ENCODE results near the gene SLC25A29. TPM values are rescaled to one million over a fixed set of nuclear protein-coding genes. Genes with fewer than 3 reads are reported as not detected.

Gene SLC25A29
- total RNA-seq, 2 donors from 2014 or later, result 234 to 263 TPM

GRCh38 chr14:100325231-100325632, 19.0 kb upstream of the SLC25A29 start:
- Mint-ChIP-seq H3K27ac (no peak overlapping the region), H3K36me3 (ENCODE audit: low read depth) (no peaks in the 10 kb centered on the region), H3K4me3 (no peak overlapping the region), H3K9me3 (no peaks in the 10 kb centered on the region), H3K27me3 (ENCODE audit: insufficient read depth) (peaks cover 3% of the 10 kb centered on the region), H3K4me1 (peaks cover 2% of the 10 kb centered on the region)
- Histone ChIP-seq H3K4me1 (ENCODE audit: control insufficient read depth, insufficient read depth, low read length) (no peaks in the 10 kb centered on the region), H3K36me3 (ENCODE audit: control insufficient read depth, insufficient read depth, low read length) (no peaks in the 10 kb centered on the region), H3K27me3 (ENCODE audit: control insufficient read depth, insufficient read depth, low read length, poor library complexity, severe bottlenecking) (no peaks in the 10 kb centered on the region), H3K9me3 (ENCODE audit: control insufficient read depth, low read length) (no peaks in the 10 kb centered on the region), H3K9ac (ENCODE audit: extremely low read depth, low read length, poor library complexity, severe bottlenecking) (no peak overlapping the region), H3K4me3 (ENCODE audit: low read length) (no peak overlapping the region), H3K27ac (ENCODE audit: low read depth, low read length) (no peak overlapping the region)
- peak; percentile 43 for DNase-seq
- no peak for TF ChIP-seq CTCF (conservative IDR thresholded peaks at IDR 0.05)
- WGBS, 2 experiments (ENCODE audit: insufficient coverage in 1 of 2, insufficient read length in 1 of 2), result 90 to 93% methylated on average over 11 to 17 of the region's 17 CpGs

GRCh38 chr14:100323942-100324307, 17.7 kb upstream of the SLC25A29 start:
- no peak overlapping the region for H3K4me3 Mint-ChIP-seq
- H3K4me1 ChIP-seq (ENCODE audit: control insufficient read depth, insufficient read depth, low read length), result no peaks in the 10 kb centered on the region
- H3K9me3 ChIP-seq (ENCODE audit: control insufficient read depth, low read length), result no peaks in the 10 kb centered on the region
- no peak overlapping the region for H3K9ac ChIP-seq (ENCODE audit: extremely low read depth, low read length, poor library complexity, severe bottlenecking)
- H3K36me3 Mint-ChIP-seq (ENCODE audit: low read depth), result no peaks in the 10 kb centered on the region
- no peaks in the 10 kb centered on the region for H3K27me3 ChIP-seq (ENCODE audit: control insufficient read depth, insufficient read depth, low read length, poor library complexity, severe bottlenecking)
- TF ChIP-seq CTCF (conservative IDR thresholded peaks at IDR 0.05), result no peak
- no peak overlapping the region for H3K27ac ChIP-seq (ENCODE audit: low read depth, low read length)
- H3K4me1 Mint-ChIP-seq, result peaks cover 2% of the 10 kb centered on the region
- H3K36me3 ChIP-seq (ENCODE audit: control insufficient read depth, insufficient read depth, low read length), result no peaks in the 10 kb centered on the region
- 93% methylated on average over 6 to 8 of the region's 8 CpGs for WGBS, 2 experiments (ENCODE audit: insufficient coverage in 1 of 2, insufficient read length in 1 of 2)
- DNase-seq, result no peak
- H3K9me3 Mint-ChIP-seq, result no peaks in the 10 kb centered on the region
- H3K27me3 Mint-ChIP-seq (ENCODE audit: insufficient read depth), result peaks cover 3% of the 10 kb centered on the region
- no peak overlapping the region for H3K4me3 ChIP-seq (ENCODE audit: low read length)
- no peak overlapping the region for H3K27ac Mint-ChIP-seq

- Histone ChIP-seq H3K9me3 (ENCODE audit: control insufficient read depth, low read length) (no peaks in the 10 kb centered on the region), H3K36me3 (ENCODE audit: control insufficient read depth, insufficient read depth, low read length) (no peaks in the 10 kb centered on the region), H3K27ac (ENCODE audit: low read depth, low read length) (no peak within 1 kb of the TSS), H3K4me1 (ENCODE audit: control insufficient read depth, insufficient read depth, low read length) (no peaks in the 10 kb centered on the region), H3K27me3 (ENCODE audit: control insufficient read depth, insufficient read depth, low read length, poor library complexity, severe bottlenecking) (no peaks in the 10 kb centered on the region), H3K9ac (ENCODE audit: extremely low read depth, low read length, poor library complexity, severe bottlenecking) (no peak within 1 kb of the TSS), H3K4me3 (ENCODE audit: low read length) (no peak within 1 kb of the TSS)
- Mint-ChIP-seq H3K4me3 (no peak within 1 kb of the TSS), H3K27me3 (ENCODE audit: insufficient read depth) (peaks cover 3% of the 10 kb centered on the region), H3K9me3 (no peaks in the 10 kb centered on the region), H3K4me1 (peaks cover 2% of the 10 kb centered on the region), H3K27ac (no peak within 1 kb of the TSS), H3K36me3 (ENCODE audit: low read depth) (no peaks in the 10 kb centered on the region)
- TF ChIP-seq CTCF (conservative IDR thresholded peaks at IDR 0.05), result no peak
- 90 to 95% methylated on average over 9 to 16 of the region's 16 CpGs for WGBS, 2 experiments (ENCODE audit: insufficient coverage in 1 of 2, insufficient read length in 1 of 2)
- peak; percentile 46 for DNase-seq
These were observed 17.1 kb upstream of the SLC25A29 start, which contains the start of gene SLC25A47 for GRCh38 chr14:100323121-100323941. Gene SLC25A47 (plus strand): TSS chr14:100323339. CDS start chr14:100323415, 76 bp downstream.

Data from endodermal cell (in vitro differentiated cells).